Endodermal cell (in vitro differentiated cells): Measurements from ENCODE around the gene SCG3. TPM values are rescaled to one million over a fixed set of nuclear protein-coding genes. Genes with fewer than 3 reads are reported as not detected.

Source experiments
- DNase-seq: peaks from one replicate; pipeline ENCODE4 v3.0.0-alpha.2; 2017
- H3K27ac ChIP-seq: 2 replicates; pipeline ENCODE4 v1.5.1; 2013; ENCODE audit warnings: mild to moderate bottlenecking, low read depth, low read length, moderate library complexity
- H3K27me3 ChIP-seq: 2 replicates; pipeline ENCODE4 v1.6.1; 2013; ENCODE audit warnings: mild to moderate bottlenecking, low read length, moderate library complexity; ENCODE audit not compliant: insufficient read depth, control insufficient read depth, poor library complexity, severe bottlenecking
- H3K36me3 ChIP-seq: 2 replicates; pipeline ENCODE4 v1.7.0; 2013; ENCODE audit warnings: mild to moderate bottlenecking, low read length, moderate library complexity; ENCODE audit not compliant: control insufficient read depth, insufficient read depth
- H3K4me1 ChIP-seq: one replicate; pipeline ENCODE4 v1.7.0; 2013; ENCODE audit warnings: low read length; ENCODE audit not compliant: control insufficient read depth, insufficient read depth
- H3K4me3 ChIP-seq: 2 replicates; pipeline ENCODE4 v1.5.1; 2013; ENCODE audit warnings: mild to moderate bottlenecking, low read length, moderate library complexity
- H3K9ac ChIP-seq: 2 replicates; pipeline ENCODE4 v1.6.1; 2013; ENCODE audit warnings: mild to moderate bottlenecking, low read length, moderate library complexity; ENCODE audit not compliant: poor library complexity, severe bottlenecking; ENCODE audit errors: extremely low read depth
- H3K9me3 ChIP-seq: 2 replicates; pipeline ENCODE4 v1.6.1; 2013; ENCODE audit warnings: mild to moderate bottlenecking, low read length, moderate library complexity; ENCODE audit not compliant: control insufficient read depth
- H3K27ac Mint-ChIP-seq: 2 replicates; pipeline ENCODE4 v1.8.0; 2020; ENCODE audit warnings: mixed read lengths
- H3K27me3 Mint-ChIP-seq: 2 replicates; pipeline ENCODE4 v1.8.0; 2021; ENCODE audit warnings: mild to moderate bottlenecking, mixed read lengths; ENCODE audit not compliant: insufficient read depth
- H3K36me3 Mint-ChIP-seq: 2 replicates; pipeline ENCODE4 v1.8.0; 2020; ENCODE audit warnings: low read depth, mixed read lengths
- H3K4me1 Mint-ChIP-seq: 2 replicates; pipeline ENCODE4 v1.8.0; 2020; ENCODE audit warnings: mixed read lengths
- H3K4me3 Mint-ChIP-seq: 2 replicates; pipeline ENCODE4 v1.8.0; 2020; ENCODE audit warnings: mild to moderate bottlenecking, moderate library complexity, mixed read lengths
- H3K9me3 Mint-ChIP-seq: 2 replicates; pipeline ENCODE4 v1.8.0; 2020; ENCODE audit warnings: mild to moderate bottlenecking, mixed read lengths
- whole genome bisulfite sequencing, 2 experiments: methylation state at CpG; one replicate each; pipeline versions ENCODE4 v1.1.5 to v1.1.7; 2013; ENCODE audit warnings: missing lambda C conversion rate in 2 of 2, mixed read lengths in 1 of 2; ENCODE audit not compliant: insufficient coverage in 1 of 2, insufficient read length in 1 of 2; 5-methylcytosine and 5-hydroxymethylcytosine counted together
- total RNA-seq, 2 donors: library from RNA; stranded (reverse); fragmentation: NEBNext Ultra II Directional in 1 of 2; extraction: Animal tissue kit (Norgen Biotek cat#: 25700) in 1 of 2; gene quantifications; 2 replicates in 1 of 2; 3 replicates in 1 of 2; pipeline ENCODE4 v1.2.1, GENCODE V29; 2021
- TF ChIP-seq, protein P1 (sequence below): fragments of 200-600 bp; sonication (generic); conservative IDR thresholded peaks from 2 replicates; pipeline ENCODE4 v1.5.0; 2021; ENCODE audit warnings: antibody characterized with exemption, mild to moderate bottlenecking

SCG3 gene
- total RNA-seq, 2 donors from 2014 or later = 10.0 to 18.3 TPM

- H3K4me3 Mint-ChIP-seq = no peak overlapping the region
- DNase-seq = no peak
- H3K4me1 ChIP-seq = peaks cover under 1% of the 10 kb centered on the region
- H3K27ac Mint-ChIP-seq = no peak overlapping the region
- peaks cover 17% of the 10 kb centered on the region for H3K27me3 ChIP-seq
- no peaks in the 10 kb centered on the region for H3K9me3 ChIP-seq
- H3K27ac ChIP-seq = no peak overlapping the region
- WGBS, 2 experiments = 89 to 94% methylated on average over 5 of the region's 5 CpGs
- TF ChIP-seq, protein P1, sequence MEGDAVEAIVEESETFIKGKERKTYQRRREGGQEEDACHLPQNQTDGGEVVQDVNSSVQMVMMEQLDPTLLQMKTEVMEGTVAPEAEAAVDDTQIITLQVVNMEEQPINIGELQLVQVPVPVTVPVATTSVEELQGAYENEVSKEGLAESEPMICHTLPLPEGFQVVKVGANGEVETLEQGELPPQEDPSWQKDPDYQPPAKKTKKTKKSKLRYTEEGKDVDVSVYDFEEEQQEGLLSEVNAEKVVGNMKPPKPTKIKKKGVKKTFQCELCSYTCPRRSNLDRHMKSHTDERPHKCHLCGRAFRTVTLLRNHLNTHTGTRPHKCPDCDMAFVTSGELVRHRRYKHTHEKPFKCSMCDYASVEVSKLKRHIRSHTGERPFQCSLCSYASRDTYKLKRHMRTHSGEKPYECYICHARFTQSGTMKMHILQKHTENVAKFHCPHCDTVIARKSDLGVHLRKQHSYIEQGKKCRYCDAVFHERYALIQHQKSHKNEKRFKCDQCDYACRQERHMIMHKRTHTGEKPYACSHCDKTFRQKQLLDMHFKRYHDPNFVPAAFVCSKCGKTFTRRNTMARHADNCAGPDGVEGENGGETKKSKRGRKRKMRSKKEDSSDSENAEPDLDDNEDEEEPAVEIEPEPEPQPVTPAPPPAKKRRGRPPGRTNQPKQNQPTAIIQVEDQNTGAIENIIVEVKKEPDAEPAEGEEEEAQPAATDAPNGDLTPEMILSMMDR = no peak
- no peaks in the 10 kb centered on the region for H3K9me3 Mint-ChIP-seq
- no peaks in the 10 kb centered on the region for H3K36me3 ChIP-seq
- peaks cover 18% of the 10 kb centered on the region for H3K27me3 Mint-ChIP-seq
- no peaks in the 10 kb centered on the region for H3K36me3 Mint-ChIP-seq
- no peak overlapping the region for H3K4me3 ChIP-seq
- no peak overlapping the region for H3K9ac ChIP-seq
- H3K4me1 Mint-ChIP-seq = peaks cover 5% of the 10 kb centered on the region
These were observed 50.4 kb downstream of the SCG3 start for GRCh38 chr15:51731549-51732267.

DNA sequence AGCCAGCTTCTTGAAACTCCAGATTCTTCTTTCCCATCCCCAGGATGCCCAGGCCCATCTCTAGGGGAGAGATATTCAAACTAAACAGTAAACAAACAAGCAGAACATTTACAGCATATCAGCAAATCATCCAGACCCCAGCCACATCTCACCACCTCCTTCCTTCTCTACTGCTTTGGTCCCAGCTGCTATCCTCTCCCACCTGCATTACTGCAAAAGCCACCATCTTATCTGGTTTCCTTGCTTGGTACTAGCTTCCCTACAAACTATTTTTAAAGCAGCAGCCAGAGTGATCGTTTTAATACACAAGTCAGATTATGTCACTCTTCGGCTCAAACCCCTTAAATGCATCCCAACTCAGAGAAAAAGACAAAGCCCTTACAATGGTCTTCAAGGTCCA, 51.3 kb downstream of the SCG3 start:
- Histone ChIP-seq H3K36me3 (no peaks in the 10 kb centered on the region), H3K4me3 (no peak overlapping the region), H3K9ac (no peak overlapping the region), H3K9me3 (no peaks in the 10 kb centered on the region), H3K27me3 (peaks cover 19% of the 10 kb centered on the region), H3K4me1 (no peaks in the 10 kb centered on the region), H3K27ac (no peak overlapping the region)
- WGBS, 2 experiments = 93 to 100% methylated on average over 1 to 2 of the region's 2 CpGs
- no peak for DNase-seq
- Mint-ChIP-seq H3K27ac (no peak overlapping the region), H3K27me3 (peaks cover 22% of the 10 kb centered on the region), H3K4me1 (peaks cover 3% of the 10 kb centered on the region), H3K36me3 (no peaks in the 10 kb centered on the region), H3K9me3 (no peaks in the 10 kb centered on the region), H3K4me3 (no peak overlapping the region)
- TF ChIP-seq, protein P1 = no peak

GRCh38 chr15:51735228-51736010, 54.1 kb downstream of the SCG3 start:
- Mint-ChIP-seq H3K27ac (no peak overlapping the region), H3K4me1 (peaks cover 6% of the 10 kb centered on the region), H3K4me3 (no peak overlapping the region), H3K9me3 (no peaks in the 10 kb centered on the region), H3K36me3 (no peaks in the 10 kb centered on the region), H3K27me3 (peaks cover 37% of the 10 kb centered on the region)
- TF ChIP-seq, protein P1 = peak; percentile 14
- DNase-seq = no peak
- H3K36me3 ChIP-seq = no peaks in the 10 kb centered on the region
- H3K4me3 ChIP-seq = no peak overlapping the region
- 82 to 90% methylated on average over 2 to 5 of the region's 5 CpGs for WGBS, 2 experiments
- H3K4me1 ChIP-seq = no peaks in the 10 kb centered on the region
- no peaks in the 10 kb centered on the region for H3K9me3 ChIP-seq
- H3K27ac ChIP-seq = no peak overlapping the region
- peaks cover 39% of the 10 kb centered on the region for H3K27me3 ChIP-seq
- no peak overlapping the region for H3K9ac ChIP-seq
